HepG2 (cell line): ENCODE results near the gene PGP. TPM values are rescaled to one million over a fixed set of nuclear protein-coding genes. Genes with fewer than 3 reads are reported as not detected.

Experiments used
- ATAC-seq: fragments of 200-7000 bp; cut with Tn5 transposase; 3 replicates; pipeline ENCODE4 v1.9.1; 2020; ENCODE audit warnings: mild to moderate bottlenecking, moderate library complexity
- BruUV-seq: library from RNA; stranded (reverse); fragments of 400-500 nt; replicated peaks from 2 replicates; lab custom pipeline; 2021; lab: Mats Ljungman, UMichigan
- CTCF ChIA-PET: fragments of 300-600 bp; formaldehyde crosslinking; extraction: SDS; loops from one replicate; lab custom pipeline; 2021; ENCODE audit warnings: low total read pairs, inconsistent platforms, low intra/inter-chr PET ratio; lab: Yijun Ruan, JAX
- POLR2A ChIA-PET: fragments of 350-600 bp; sonication (Branson Sonifier 250); formaldehyde crosslinking; loops from one replicate; lab custom pipeline; 2020; ENCODE audit warnings: antibody characterized with exemption, inconsistent platforms; lab: Yijun Ruan, JAX
- DNase-seq: peaks from one replicate; pipeline ENCODE4 v3.0.0-alpha.2; 2015; ENCODE audit warnings: low spot score
- FAIRE-seq: peaks from 3 replicates; lab custom pipeline; 2011; peaks lifted over from hg19 to GRCh38; lab: Jason Lieb, UNC
- H2AFZ ChIP-seq: one replicate; pipeline ENCODE4 v1.6.1; 2011; ENCODE audit warnings: low read length, inconsistent platforms
- H3K27ac ChIP-seq: fragments of 300-600 bp; 3 replicates; pipeline ENCODE4 v1.8.0; 2011; ENCODE audit warnings: mixed run types, mild to moderate bottlenecking, mixed read lengths, low read length, inconsistent platforms; ENCODE audit not compliant: insufficient read depth; ENCODE audit errors: extremely low read length
- H3K27me3 ChIP-seq, 2 experiments: fragments of 200-600 bp in 1 of 2; 2 replicates in 1 of 2; 3 replicates in 1 of 2; pipeline versions ENCODE4 v1.6.0 to v1.8.0; 2011; ENCODE audit warnings: low read length in 2 of 2, mild to moderate bottlenecking in 2 of 2, moderate library complexity in 2 of 2, inconsistent platforms in 1 of 2; ENCODE audit not compliant: insufficient read depth in 2 of 2, control insufficient read depth in 1 of 2
- H3K36me3 ChIP-seq, 2 experiments: fragments of 200-600 bp in 1 of 2; replicated peaks in 1 of 2; 2 replicates in 1 of 2; 3 replicates in 1 of 2; pipeline versions ENCODE4 v1.5.1 to v1.8.0; 2011; ENCODE audit warnings: low read length in 2 of 2, inconsistent platforms in 1 of 2; ENCODE audit not compliant: insufficient read depth in 2 of 2, control insufficient read depth in 1 of 2
- H3K4me1 ChIP-seq: 2 replicates; pipeline ENCODE4 v1.5.1; 2012; ENCODE audit warnings: low read length, inconsistent platforms; ENCODE audit not compliant: insufficient read depth
- H3K4me2 ChIP-seq: 2 replicates; pipeline ENCODE4 v1.6.0; 2011; ENCODE audit warnings: low read depth, low read length, inconsistent platforms
- H3K4me3 ChIP-seq, 3 experiments: fragments of 200-600 bp in 1 of 3; sonication (generic), shearing (Covaris generic) in 1 of 3; replicated peaks in 1 of 3; 2 replicates each; pipeline ENCODE4 v1.5.1; 2011 to 2016; ENCODE audit warnings: low read length in 3 of 3, inconsistent platforms in 2 of 3, low read depth in 2 of 3, mild to moderate bottlenecking in 2 of 3, control low read depth in 1 of 3, mixed read lengths in 1 of 3; ENCODE audit not compliant: insufficient read depth in 1 of 3
- H3K79me2 ChIP-seq: one replicate; pipeline ENCODE4 v1.6.1; 2011; ENCODE audit warnings: low read length, inconsistent platforms; ENCODE audit not compliant: insufficient read depth
- H3K9ac ChIP-seq: 2 replicates; pipeline ENCODE4 v1.6.0; 2011; ENCODE audit warnings: mild to moderate bottlenecking, low read depth, low read length, inconsistent platforms; ENCODE audit not compliant: insufficient read depth
- H3K9me3 ChIP-seq: 2 replicates; pipeline ENCODE4 v1.5.1; 2012; ENCODE audit warnings: mild to moderate bottlenecking, low read length
- H4K20me1 ChIP-seq: 2 replicates; pipeline ENCODE4 v1.6.0; 2011; ENCODE audit warnings: inconsistent platforms, mild to moderate bottlenecking, low read length, moderate library complexity; ENCODE audit not compliant: insufficient read depth
- AGO2 ChIP-seq: fragments of 200-400 bp; formaldehyde crosslinking; optimal IDR thresholded peaks from 2 replicates; pipeline ENCODE3; 2017; ENCODE audit warnings: mild to moderate bottlenecking, low read depth, low read length, moderate library complexity
- HNRNPL ChIP-seq: fragments of 200-400 bp; formaldehyde crosslinking; IDR thresholded peaks from 2 replicates; pipeline ENCODE4 v1.6.1; 2017; ENCODE audit warnings: mild to moderate bottlenecking, low read depth, low read length
- KDM6A ChIP-seq: IDR thresholded peaks from 2 replicates; pipeline ENCODE4 v1.6.1; 2016; ENCODE audit warnings: low read depth
- RBM22 ChIP-seq: fragments of 200-400 bp; formaldehyde crosslinking; optimal IDR thresholded peaks from 2 replicates; pipeline ENCODE3; 2017; ENCODE audit warnings: mild to moderate bottlenecking, low read length, moderate library complexity
- ZNF263 ChIP-seq: sonication (generic); formaldehyde crosslinking; IDR thresholded peaks from 2 replicates; pipeline ENCODE4 v1.4.0; 2020; ENCODE audit warnings: missing genetic modification reagents
- ZNF335 ChIP-seq: sonication (generic); formaldehyde crosslinking; IDR thresholded peaks from 2 replicates; pipeline ENCODE4 v1.4.0; 2020; ENCODE audit warnings: missing genetic modification reagents
- WGBS: methylation state at CpG from one replicate; pipeline ENCODE4 v1.1.6; 2017; ENCODE audit warnings: low lambda C conversion rate; 5-methylcytosine and 5-hydroxymethylcytosine counted together
- in situ Hi-C: cut with HindIII; loops from 2 replicates; pipeline ENCODE4 v1.10.0; 2017; ENCODE audit warnings: low pct_unique_long_range_greater_than_20kb; ENCODE audit not compliant: extremely low pct_ligation_motif_present
- intact Hi-C: fragments of 100-400 bp; cut with micrococcal nuclease; formaldehyde crosslinking; loops from one replicate; pipeline ENCODE4 v1.10.0; 2022; ENCODE audit not compliant: unreplicated experiment
- polyA plus RNA-seq, 8 experiments: library from polyadenylated mRNA; depleted of rRNA in 3 of 8; stranded (reverse) in 7 of 8; unstranded in 1 of 8; fragments of >200 nt; fragmentation: Illumina TruSeq in 4 of 8; extraction: Trizol in 4 of 8; gene quantifications; 2 replicates each; pipeline versions ENCODE4 v1.2.1 to v1.2.3, GENCODE V29; 2011 to 2016; ENCODE audit warnings: low read depth in 4 of 8, missing spikeins in 1 of 8, mixed read lengths in 1 of 8; ENCODE audit not compliant: insufficient read depth in 1 of 8
- total RNA-seq, 5 experiments: library from RNA; depleted of rRNA; stranded (reverse); fragments of >200 nt; fragmentation: Illumina TruSeq; extraction: Trizol; gene quantifications; 2 replicates each; pipeline ENCODE4 v1.2.3, GENCODE V29; 2016; ENCODE audit warnings: low read depth in 1 of 5
- TF ChIP-seq, protein P1 (sequence below): sonication (generic); formaldehyde crosslinking; IDR thresholded peaks from 2 replicates; pipeline ENCODE4 v1.5.1; 2020; ENCODE audit warnings: mild to moderate bottlenecking, missing genetic modification reagents, moderate library complexity
- TF ChIP-seq, protein P2 (sequence below): sonication (generic); formaldehyde crosslinking; IDR thresholded peaks from 2 replicates; pipeline ENCODE4 v1.8.1; 2023; ENCODE audit warnings: mild to moderate bottlenecking, moderate library complexity, missing genetic modification reagents

PGP gene
- total and polyA plus RNA-seq, 2 of the 13 experiments (the other 11 are each of a cell fraction or from before 2014, with no cell fraction given) = 7.3 to 18.3 TPM

DNA sequence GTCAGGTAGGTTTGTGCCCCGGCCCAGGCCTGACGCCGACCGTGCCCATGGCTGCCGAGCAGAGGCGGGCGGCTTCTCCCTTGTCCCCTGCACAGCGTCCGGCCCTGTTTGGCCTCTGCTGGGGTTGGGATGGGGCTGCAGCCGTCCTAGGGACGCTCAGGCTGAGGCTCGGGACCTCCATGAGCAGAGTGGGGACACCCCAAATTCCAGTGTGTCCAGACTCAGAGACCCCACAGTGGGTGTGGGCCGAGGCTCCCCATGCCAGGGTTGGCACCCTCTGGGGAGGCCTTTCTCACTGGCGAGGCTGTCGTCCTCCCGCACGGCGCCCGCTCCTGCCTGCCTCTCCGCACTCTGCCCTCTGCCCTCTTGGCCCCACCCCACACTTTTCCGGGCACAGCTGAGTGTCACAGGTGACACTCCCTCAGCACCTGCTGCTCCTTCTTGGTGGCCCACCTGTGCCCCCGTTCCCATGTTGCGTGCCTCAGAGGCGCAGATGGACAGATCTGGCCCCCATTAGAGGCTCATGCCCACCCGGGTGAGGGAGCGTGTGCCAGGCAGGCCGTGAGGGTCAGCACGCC, 43.0 kb downstream of the PGP start:
- no peak overlapping the region for H3K4me3 ChIP-seq
- no peaks in the 10 kb centered on the region for H3K79me2 ChIP-seq
- H3K9ac ChIP-seq = no peak overlapping the region
- H4K20me1 ChIP-seq = no peaks in the 10 kb centered on the region
- H2AFZ ChIP-seq = no peak overlapping the region
- TF ChIP-seq, protein P1, sequence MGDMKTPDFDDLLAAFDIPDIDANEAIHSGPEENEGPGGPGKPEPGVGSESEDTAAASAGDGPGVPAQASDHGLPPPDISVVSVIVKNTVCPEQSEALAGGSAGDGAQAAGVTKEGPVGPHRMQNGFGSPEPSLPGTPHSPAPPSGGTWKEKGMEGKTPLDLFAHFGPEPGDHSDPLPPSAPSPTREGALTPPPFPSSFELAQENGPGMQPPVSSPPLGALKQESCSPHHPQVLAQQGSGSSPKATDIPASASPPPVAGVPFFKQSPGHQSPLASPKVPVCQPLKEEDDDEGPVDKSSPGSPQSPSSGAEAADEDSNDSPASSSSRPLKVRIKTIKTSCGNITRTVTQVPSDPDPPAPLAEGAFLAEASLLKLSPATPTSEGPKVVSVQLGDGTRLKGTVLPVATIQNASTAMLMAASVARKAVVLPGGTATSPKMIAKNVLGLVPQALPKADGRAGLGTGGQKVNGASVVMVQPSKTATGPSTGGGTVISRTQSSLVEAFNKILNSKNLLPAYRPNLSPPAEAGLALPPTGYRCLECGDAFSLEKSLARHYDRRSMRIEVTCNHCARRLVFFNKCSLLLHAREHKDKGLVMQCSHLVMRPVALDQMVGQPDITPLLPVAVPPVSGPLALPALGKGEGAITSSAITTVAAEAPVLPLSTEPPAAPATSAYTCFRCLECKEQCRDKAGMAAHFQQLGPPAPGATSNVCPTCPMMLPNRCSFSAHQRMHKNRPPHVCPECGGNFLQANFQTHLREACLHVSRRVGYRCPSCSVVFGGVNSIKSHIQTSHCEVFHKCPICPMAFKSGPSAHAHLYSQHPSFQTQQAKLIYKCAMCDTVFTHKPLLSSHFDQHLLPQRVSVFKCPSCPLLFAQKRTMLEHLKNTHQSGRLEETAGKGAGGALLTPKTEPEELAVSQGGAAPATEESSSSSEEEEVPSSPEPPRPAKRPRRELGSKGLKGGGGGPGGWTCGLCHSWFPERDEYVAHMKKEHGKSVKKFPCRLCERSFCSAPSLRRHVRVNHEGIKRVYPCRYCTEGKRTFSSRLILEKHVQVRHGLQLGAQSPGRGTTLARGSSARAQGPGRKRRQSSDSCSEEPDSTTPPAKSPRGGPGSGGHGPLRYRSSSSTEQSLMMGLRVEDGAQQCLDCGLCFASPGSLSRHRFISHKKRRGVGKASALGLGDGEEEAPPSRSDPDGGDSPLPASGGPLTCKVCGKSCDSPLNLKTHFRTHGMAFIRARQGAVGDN (CRISPR knock-in tag) = 0 out of 2 replicates have a peak, but pooled peaks have one; percentile 5
- peak; percentile 30 for TF ChIP-seq RBM22
- peak; percentile 50 for TF ChIP-seq AGO2
- TF ChIP-seq, protein P2, sequence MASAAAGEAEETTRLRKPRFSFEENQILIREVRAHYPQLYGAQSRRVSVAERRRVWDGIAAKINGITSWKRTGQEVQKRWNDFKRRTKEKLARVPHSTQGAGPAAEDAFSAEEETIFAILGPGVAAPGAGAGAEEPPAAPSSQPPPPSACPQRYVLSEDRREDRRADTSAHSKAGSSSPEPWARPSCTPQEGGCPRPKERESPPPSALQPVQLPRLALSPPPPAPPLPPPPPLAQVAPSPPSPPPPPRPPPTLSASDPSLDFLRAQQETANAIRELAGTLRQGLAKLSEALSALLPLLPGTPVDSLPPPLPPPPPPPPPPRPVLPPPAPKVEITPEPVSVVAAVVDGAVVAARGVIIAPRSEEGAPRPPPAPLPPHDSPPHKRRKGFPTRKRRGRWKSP (CRISPR knock-in tag) = no peak
- TF ChIP-seq ZNF335 (CRISPR knock-in tag) = no peak
- no peak for TF ChIP-seq KDM6A (CRISPR knock-in tag)
- TF ChIP-seq HNRNPL = 0 out of 2 replicates have a peak, but pooled peaks have one; percentile 66
- TF ChIP-seq ZNF263 = no peak
- ATAC-seq (no peak), DNase-seq (no peak), FAIRE-seq (no peak)
- CTCF ChIA-PET = no interaction called here
- POLR2A ChIA-PET = no interaction called here
- H3K27me3 ChIP-seq = no peaks in the 10 kb centered on the region
- intact Hi-C loops (no loop called here), in situ Hi-C loops (no loop called here)
- no peaks in the 10 kb centered on the region for H3K9me3 ChIP-seq
- no peak overlapping the region for H3K4me2 ChIP-seq
- no TSS peak for BruUV-seq
- H3K27ac ChIP-seq = no peak overlapping the region
- 98% methylated on average over 10 of the region's 28 CpGs for WGBS
- peaks cover 19 to 46% of the 10 kb centered on the region in 2 experiments; a peak in 3 of 5 replicates for H3K36me3 ChIP-seq
- H3K4me1 ChIP-seq = no peaks in the 10 kb centered on the region
